HG03103 (cell line): ENCODE measurements around the gene TYMS.
A peak's percentile ranks its signal among the peaks of the same experiment; 100 is the strongest.

Experiments
- ATAC-seq: cut with Tn5 transposase; IDR thresholded peaks from one replicate; pipeline ENCODE4 v1.9.1; 2021; ENCODE audit warnings: low read depth; ENCODE audit not compliant: unreplicated experiment

The TYMS gene

GRCh38 chr18:644395-645004 is 13.0 kb upstream of the TYMS start:
- ATAC-seq, result no peak

- no peak for ATAC-seq
These were observed 10.1 kb upstream of the TYMS start for GRCh38 chr18:647304-647703.

- no peak for ATAC-seq
These were observed 8.1 kb upstream of the TYMS start for GRCh38 chr18:649341-649740.

GRCh38 chr18:650428-650858 is 7.0 kb upstream of the TYMS start:
- peak; percentile 97 for ATAC-seq

- ATAC-seq, result no peak
These were observed 5.3 kb upstream of the TYMS start for GRCh38 chr18:652131-652530.

GRCh38 chr18:653512-653911 is 3.9 kb upstream of the TYMS start:
- no peak for ATAC-seq

- no peak for ATAC-seq
These were observed 2.9 kb upstream of the TYMS start for GRCh38 chr18:654601-655000.

GRCh38 chr18:655445-655844 is 2.0 kb upstream of the TYMS start:
- ATAC-seq, result no peak

- peak; percentile 47 for ATAC-seq
These were observed 821 bp downstream of the TYMS start for GRCh38 chr18:658001-658946.

- ATAC-seq, result no peak
These were observed 1.6 kb downstream of the TYMS start for GRCh38 chr18:658947-659533.

GRCh38 chr18:659597-659996 is 2.1 kb downstream of the TYMS start:
- ATAC-seq, result no peak

- no peak for ATAC-seq
These were observed 4.7 kb downstream of the TYMS start for GRCh38 chr18:662197-662596.

- ATAC-seq, result no peak
These were observed 8.7 kb downstream of the TYMS start for GRCh38 chr18:666177-666576.

- ATAC-seq, result no peak
These were observed 9.2 kb downstream of the TYMS start for GRCh38 chr18:666628-667027.

- no peak for ATAC-seq
These were observed 10.8 kb downstream of the TYMS start for GRCh38 chr18:668260-668659.

GRCh38 chr18:669077-669476 is 11.6 kb downstream of the TYMS start:
- no peak for ATAC-seq

GRCh38 chr18:670522-670921 is 13.1 kb downstream of the TYMS start:
- no peak for ATAC-seq

- ATAC-seq, result no peak
These were observed 14.0 kb downstream of the TYMS start for GRCh38 chr18:671405-671804.

- ATAC-seq, result no peak
These were observed 15.9 kb downstream of the TYMS start for GRCh38 chr18:673317-673716.

- ATAC-seq, result no peak
These were observed 16.3 kb downstream of the TYMS start for GRCh38 chr18:673769-674168.

GRCh38 chr18:675307-675706 is 17.9 kb downstream of the TYMS start:
- ATAC-seq, result no peak

- no peak for ATAC-seq
These were observed 18.6 kb downstream of the TYMS start for GRCh38 chr18:676069-676468.
